Stimulated activated CD8-positive, alpha-beta memory T cell treated with anti-CD3 and anti-CD28 coated beads, Interleukin-15, amount 100 ng/mL, for 24 hours (primary cell): ENCODE data around the gene DLGAP1.

Source experiments
- DNase-seq: peaks from one replicate; pipeline ENCODE4 v3.0.0-alpha.2; 2020; ENCODE audit warnings: low read depth

Gene DLGAP1

GRCh38 chr18:3935305-3935704 is 519.8 kb downstream of the DLGAP1 start:
- no peak for DNase-seq

GRCh38 chr18:3932276-3932675 is 522.8 kb downstream of the DLGAP1 start:
- no peak for DNase-seq

- DNase-seq = no peak
These were observed 523.5 kb downstream of the DLGAP1 start for GRCh38 chr18:3931542-3932112.

GRCh38 chr18:3931013-3931315 is 524.1 kb downstream of the DLGAP1 start:
- no peak for DNase-seq

GRCh38 chr18:3930126-3931012 is 524.7 kb downstream of the DLGAP1 start:
- no peak for DNase-seq

- no peak for DNase-seq
These were observed 530.7 kb downstream of the DLGAP1 start for GRCh38 chr18:3924455-3924854.

- DNase-seq = no peak
These were observed 531.4 kb downstream of the DLGAP1 start for GRCh38 chr18:3923750-3924149.

GRCh38 chr18:3921826-3922225 is 533.3 kb downstream of the DLGAP1 start:
- DNase-seq = no peak

GRCh38 chr18:3920832-3921231 is 534.3 kb downstream of the DLGAP1 start:
- DNase-seq = no peak

- DNase-seq = no peak
These were observed 535.6 kb downstream of the DLGAP1 start for GRCh38 chr18:3919396-3920061.

GRCh38 chr18:3916082-3916481 is 539.0 kb downstream of the DLGAP1 start:
- DNase-seq = no peak

GRCh38 chr18:3914833-3915610 is 540.1 kb downstream of the DLGAP1 start:
- no peak for DNase-seq

- no peak for DNase-seq
These were observed 541.0 kb downstream of the DLGAP1 start for GRCh38 chr18:3914109-3914508.

- DNase-seq = no peak
These were observed 542.4 kb downstream of the DLGAP1 start for GRCh38 chr18:3912705-3913104.

- no peak for DNase-seq
These were observed 543.7 kb downstream of the DLGAP1 start for GRCh38 chr18:3911413-3911812.

- no peak for DNase-seq
These were observed 544.6 kb downstream of the DLGAP1 start for GRCh38 chr18:3910512-3910911.

- DNase-seq = no peak
These were observed 547.2 kb downstream of the DLGAP1 start for GRCh38 chr18:3907955-3908354.

GRCh38 chr18:3906116-3906750 is 548.9 kb downstream of the DLGAP1 start:
- DNase-seq = no peak

GRCh38 chr18:3903337-3903736 is 551.8 kb downstream of the DLGAP1 start:
- no peak for DNase-seq

- no peak for DNase-seq
These were observed 552.4 kb downstream of the DLGAP1 start for GRCh38 chr18:3902676-3903075.

- DNase-seq = no peak
These were observed 553.3 kb downstream of the DLGAP1 start for GRCh38 chr18:3901811-3902210.

- DNase-seq = no peak
These were observed 554.1 kb downstream of the DLGAP1 start for GRCh38 chr18:3901042-3901441.
